Measurements from ENCODE around the gene BTAF1.

Gene BTAF1

GRCh38 chr10:91908337-91909116, 15.0 kb upstream of the BTAF1 start:
- H3K27me3 ChIP-seq (ENCODE audit: control insufficient read depth, insufficient read depth, low read length, poor library complexity, severe bottlenecking) = no peaks in the 10 kb centered on the region
- peak overlapping the region; percentile 86 for H3K27ac ChIP-seq (ENCODE audit: insufficient read depth, low read depth, low read length, poor library complexity, severe bottlenecking)
- WGBS, 2 experiments = 0% methylated on average over 93 of the region's 93 CpGs
- H3K4me3 ChIP-seq (ENCODE audit: insufficient read depth, low read depth, low read length) = peak overlapping the region; percentile 93
- no peaks in the 10 kb centered on the region for H3K36me3 ChIP-seq (ENCODE audit: control insufficient read depth, insufficient read depth, low read length)
- H3K4me1 ChIP-seq (ENCODE audit: control insufficient read depth, insufficient read depth, low read length) = no peaks in the 10 kb centered on the region
- no peaks in the 10 kb centered on the region for H3K9me3 ChIP-seq (ENCODE audit: control insufficient read depth, low read length)

- Histone ChIP-seq H3K9me3 (ENCODE audit: control insufficient read depth, low read length) (no peaks in the 10 kb centered on the region), H3K36me3 (ENCODE audit: control insufficient read depth, insufficient read depth, low read length) (no peaks in the 10 kb centered on the region), H3K27ac (ENCODE audit: insufficient read depth, low read depth, low read length, poor library complexity, severe bottlenecking) (peak within 1 kb of the TSS; percentile 86), H3K4me1 (ENCODE audit: control insufficient read depth, insufficient read depth, low read length) (no peaks in the 10 kb centered on the region), H3K27me3 (ENCODE audit: control insufficient read depth, insufficient read depth, low read length, poor library complexity, severe bottlenecking) (no peaks in the 10 kb centered on the region), H3K4me3 (ENCODE audit: insufficient read depth, low read depth, low read length) (peak within 1 kb of the TSS; percentile 93)
- WGBS, 2 experiments = 1 to 2% methylated on average over 18 of the region's 19 CpGs
Measured at GRCh38 chr10:91909117-91909677, 14.4 kb upstream of the BTAF1 start, which contains the start of gene FGFBP3. TSS of gene FGFBP3 (minus strand) at chr10:91909486. CDS start at chr10:91908969, 517 bp downstream.

DNA sequence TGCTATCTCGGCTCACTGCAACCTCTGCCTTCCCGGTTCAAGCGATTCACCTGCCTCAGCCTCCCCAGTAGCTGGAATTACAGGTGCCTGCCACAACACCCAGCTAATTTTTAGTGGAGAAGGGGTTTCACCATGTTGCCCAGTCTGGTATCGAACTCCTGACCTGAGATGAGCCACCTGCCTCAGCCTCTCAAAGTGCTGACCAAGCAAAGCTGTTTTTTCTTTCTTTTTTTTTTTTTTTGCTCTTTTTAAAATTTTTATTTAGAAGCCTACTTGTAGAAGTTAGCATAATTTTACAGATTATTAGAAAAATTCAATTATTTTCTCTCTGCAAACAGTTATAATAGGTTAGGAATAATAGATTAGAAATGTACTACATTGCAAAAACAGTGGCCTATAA, 13.1 kb upstream of the BTAF1 start:
- Histone ChIP-seq H3K4me1 (ENCODE audit: control insufficient read depth, insufficient read depth, low read length) (no peaks in the 10 kb centered on the region), H3K4me3 (ENCODE audit: insufficient read depth, low read depth, low read length) (no peak overlapping the region), H3K9me3 (ENCODE audit: control insufficient read depth, low read length) (no peaks in the 10 kb centered on the region), H3K27me3 (ENCODE audit: control insufficient read depth, insufficient read depth, low read length, poor library complexity, severe bottlenecking) (no peaks in the 10 kb centered on the region), H3K36me3 (ENCODE audit: control insufficient read depth, insufficient read depth, low read length) (no peaks in the 10 kb centered on the region), H3K27ac (ENCODE audit: insufficient read depth, low read depth, low read length, poor library complexity, severe bottlenecking) (no peak overlapping the region)
- WGBS, 2 experiments = 91 to 95% methylated on average over 4 of the region's 4 CpGs

GRCh38 chr10:91919651-91920050, 3.9 kb upstream of the BTAF1 start:
- WGBS, 2 experiments = 100% methylated on average over 1 of the region's 1 CpG; no CpG with 5 or more reads in 1 of the 2 experiments
- no peak overlapping the region for H3K27ac ChIP-seq (ENCODE audit: insufficient read depth, low read depth, low read length, poor library complexity, severe bottlenecking)
- no peaks in the 10 kb centered on the region for H3K4me1 ChIP-seq (ENCODE audit: control insufficient read depth, insufficient read depth, low read length)
- H3K27me3 ChIP-seq (ENCODE audit: control insufficient read depth, insufficient read depth, low read length, poor library complexity, severe bottlenecking) = no peaks in the 10 kb centered on the region
- H3K9me3 ChIP-seq (ENCODE audit: control insufficient read depth, low read length) = no peaks in the 10 kb centered on the region
- H3K4me3 ChIP-seq (ENCODE audit: insufficient read depth, low read depth, low read length) = no peak overlapping the region
- H3K36me3 ChIP-seq (ENCODE audit: control insufficient read depth, insufficient read depth, low read length) = no peaks in the 10 kb centered on the region

GRCh38 chr10:91924212-91925021, 847 bp downstream of the BTAF1 start:
- H3K27ac ChIP-seq (ENCODE audit: insufficient read depth, low read depth, low read length, poor library complexity, severe bottlenecking) = peak overlapping the region; percentile 78
- H3K9me3 ChIP-seq (ENCODE audit: control insufficient read depth, low read length) = no peaks in the 10 kb centered on the region
- WGBS, 2 experiments = 8 to 9% methylated on average over 17 to 21 of the region's 21 CpGs
- H3K4me3 ChIP-seq (ENCODE audit: insufficient read depth, low read depth, low read length) = peak overlapping the region; percentile 81
- H3K4me1 ChIP-seq (ENCODE audit: control insufficient read depth, insufficient read depth, low read length) = no peaks in the 10 kb centered on the region
- no peaks in the 10 kb centered on the region for H3K36me3 ChIP-seq (ENCODE audit: control insufficient read depth, insufficient read depth, low read length)
- H3K27me3 ChIP-seq (ENCODE audit: control insufficient read depth, insufficient read depth, low read length, poor library complexity, severe bottlenecking) = no peaks in the 10 kb centered on the region

DNA sequence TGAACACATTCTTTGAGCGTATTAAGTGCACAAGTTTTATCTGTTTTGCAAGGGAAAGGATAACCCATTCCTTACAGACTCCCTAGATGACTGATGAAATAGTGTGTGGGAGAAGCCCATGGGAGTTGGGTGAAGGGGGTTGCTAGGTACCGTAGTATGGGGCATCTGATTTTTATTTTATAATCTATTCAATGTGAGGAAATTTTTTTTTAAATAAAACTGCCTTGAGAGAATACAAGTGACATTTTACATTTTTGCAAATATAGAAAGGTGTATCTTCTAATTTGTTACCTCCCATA, 1.4 kb downstream of the BTAF1 start:
- Histone ChIP-seq H3K27ac (ENCODE audit: insufficient read depth, low read depth, low read length, poor library complexity, severe bottlenecking) (no peak overlapping the region), H3K27me3 (ENCODE audit: control insufficient read depth, insufficient read depth, low read length, poor library complexity, severe bottlenecking) (no peaks in the 10 kb centered on the region), H3K36me3 (ENCODE audit: control insufficient read depth, insufficient read depth, low read length) (no peaks in the 10 kb centered on the region), H3K9me3 (ENCODE audit: control insufficient read depth, low read length) (no peaks in the 10 kb centered on the region), H3K4me1 (ENCODE audit: control insufficient read depth, insufficient read depth, low read length) (no peaks in the 10 kb centered on the region), H3K4me3 (ENCODE audit: insufficient read depth, low read depth, low read length) (peak overlapping the region; percentile 81)
- WGBS, 2 experiments = 75% methylated on average over 1 of the region's 2 CpGs; no CpG with 5 or more reads in 1 of the 2 experiments

DNA sequence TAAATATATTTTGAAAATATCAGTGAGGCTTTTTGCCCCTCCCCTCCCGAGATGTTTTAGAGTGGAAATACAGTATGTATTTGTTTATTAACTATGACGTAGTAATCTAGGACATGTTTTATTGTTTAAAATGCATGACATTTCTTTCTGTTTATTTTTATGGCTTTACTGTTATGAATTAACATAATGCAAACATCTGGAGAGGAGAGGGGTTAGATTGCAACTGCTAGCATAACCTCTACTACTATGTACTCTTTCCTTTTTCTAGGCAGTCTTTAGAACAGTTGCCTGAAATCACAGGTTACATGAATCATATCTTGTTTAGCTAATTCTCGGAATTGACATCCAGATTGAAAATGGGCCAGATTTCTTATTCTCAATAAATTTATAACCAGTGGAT, 7.4 kb downstream of the BTAF1 start:
- H3K27me3 ChIP-seq (ENCODE audit: control insufficient read depth, insufficient read depth, low read length, poor library complexity, severe bottlenecking) = no peaks in the 10 kb centered on the region
- H3K36me3 ChIP-seq (ENCODE audit: control insufficient read depth, insufficient read depth, low read length) = peaks cover 12% of the 10 kb centered on the region
- no peaks in the 10 kb centered on the region for H3K9me3 ChIP-seq (ENCODE audit: control insufficient read depth, low read length)
- H3K27ac ChIP-seq (ENCODE audit: insufficient read depth, low read depth, low read length, poor library complexity, severe bottlenecking) = no peak overlapping the region
- WGBS, 2 experiments = 100% methylated on average over 2 to 3 of the region's 3 CpGs
- no peak overlapping the region for H3K4me3 ChIP-seq (ENCODE audit: insufficient read depth, low read depth, low read length)
- H3K4me1 ChIP-seq (ENCODE audit: control insufficient read depth, insufficient read depth, low read length) = no peaks in the 10 kb centered on the region

GRCh38 chr10:91931526-91932190, 8.1 kb downstream of the BTAF1 start:
- no peak overlapping the region for H3K4me3 ChIP-seq (ENCODE audit: insufficient read depth, low read depth, low read length)
- H3K27me3 ChIP-seq (ENCODE audit: control insufficient read depth, insufficient read depth, low read length, poor library complexity, severe bottlenecking) = no peaks in the 10 kb centered on the region
- peaks cover 19% of the 10 kb centered on the region for H3K36me3 ChIP-seq (ENCODE audit: control insufficient read depth, insufficient read depth, low read length)
- 90 to 91% methylated on average over 3 of the region's 3 CpGs for WGBS, 2 experiments
- H3K4me1 ChIP-seq (ENCODE audit: control insufficient read depth, insufficient read depth, low read length) = no peaks in the 10 kb centered on the region
- H3K27ac ChIP-seq (ENCODE audit: insufficient read depth, low read depth, low read length, poor library complexity, severe bottlenecking) = no peak overlapping the region
- H3K9me3 ChIP-seq (ENCODE audit: control insufficient read depth, low read length) = no peaks in the 10 kb centered on the region

DNA sequence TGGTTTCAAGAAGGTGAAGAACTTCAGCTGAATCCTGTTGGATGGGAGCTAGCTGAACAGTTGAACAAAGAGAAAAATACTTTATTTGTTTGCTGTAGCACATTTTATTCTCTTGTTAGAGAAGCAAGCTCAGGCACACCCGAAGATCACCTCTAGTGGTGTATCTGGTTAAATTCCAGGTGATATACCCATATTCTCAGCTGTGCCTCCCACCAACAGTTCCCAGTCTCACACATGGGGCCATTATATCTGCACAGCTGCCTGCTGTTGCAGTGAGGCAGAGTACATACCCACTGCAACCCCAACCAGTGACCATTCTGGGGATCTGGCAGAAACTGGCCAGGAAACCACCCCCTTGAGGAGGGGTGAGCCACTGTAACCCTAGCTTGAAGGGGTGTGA, 9.2 kb downstream of the BTAF1 start:
- no peaks in the 10 kb centered on the region for H3K27me3 ChIP-seq (ENCODE audit: control insufficient read depth, insufficient read depth, low read length, poor library complexity, severe bottlenecking)
- no peaks in the 10 kb centered on the region for H3K9me3 ChIP-seq (ENCODE audit: control insufficient read depth, low read length)
- H3K36me3 ChIP-seq (ENCODE audit: control insufficient read depth, insufficient read depth, low read length) = peaks cover 21% of the 10 kb centered on the region
- H3K4me1 ChIP-seq (ENCODE audit: control insufficient read depth, insufficient read depth, low read length) = no peaks in the 10 kb centered on the region
- no peak overlapping the region for H3K27ac ChIP-seq (ENCODE audit: insufficient read depth, low read depth, low read length, poor library complexity, severe bottlenecking)
- WGBS, 2 experiments = 89 to 100% methylated on average over 1 of the region's 1 CpG
- H3K4me3 ChIP-seq (ENCODE audit: insufficient read depth, low read depth, low read length) = no peak overlapping the region

DNA sequence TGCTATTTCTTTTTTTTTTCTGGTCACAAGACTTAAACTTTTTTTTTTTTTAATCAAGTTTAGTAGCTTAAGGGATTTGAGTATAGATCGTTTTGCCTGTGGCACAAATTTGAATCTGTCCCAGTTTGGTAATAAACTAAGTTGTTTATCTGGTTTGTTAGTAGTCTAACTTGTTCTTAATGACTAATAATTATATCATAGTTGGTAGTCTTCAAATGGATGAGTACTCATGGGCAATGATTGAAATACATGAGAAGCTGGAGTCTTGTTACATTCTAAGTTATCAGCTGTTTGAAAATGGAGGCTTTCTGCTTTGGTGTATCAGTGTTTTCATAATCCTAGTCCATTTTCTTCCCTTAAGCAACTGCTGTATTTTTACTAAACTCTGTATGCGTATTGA, 12.3 kb downstream of the BTAF1 start:
- no peaks in the 10 kb centered on the region for H3K4me1 ChIP-seq (ENCODE audit: control insufficient read depth, insufficient read depth, low read length)
- no peaks in the 10 kb centered on the region for H3K27me3 ChIP-seq (ENCODE audit: control insufficient read depth, insufficient read depth, low read length, poor library complexity, severe bottlenecking)
- WGBS, 2 experiments = 90 to 94% methylated on average over 2 of the region's 2 CpGs
- H3K36me3 ChIP-seq (ENCODE audit: control insufficient read depth, insufficient read depth, low read length) = peaks cover 21% of the 10 kb centered on the region
- H3K27ac ChIP-seq (ENCODE audit: insufficient read depth, low read depth, low read length, poor library complexity, severe bottlenecking) = no peak overlapping the region
- no peak overlapping the region for H3K4me3 ChIP-seq (ENCODE audit: insufficient read depth, low read depth, low read length)
- H3K9me3 ChIP-seq (ENCODE audit: control insufficient read depth, low read length) = no peaks in the 10 kb centered on the region

All from ectodermal cell (in vitro differentiated cells).